SKM-1 treated with dmso at 0.1 percent for 144 hours (cell line): ENCODE data around the gene NPLOC4.
A peak's percentile ranks its signal among the peaks of the same experiment; 100 is the strongest.

Source experiments
- DNase-seq: peaks from one replicate; lab custom pipeline; 2025; ENCODE audit not compliant: unreplicated experiment; lab: John Stamatoyannopoulos, UW

The NPLOC4 gene

GRCh38 chr17:81509207-81509971 is 127.5 kb downstream of the NPLOC4 start:
- peak; percentile 38 for DNase-seq

GRCh38 chr17:81508639-81509206 is 128.2 kb downstream of the NPLOC4 start:
- DNase-seq, result no peak
